ENCODE data around the gene SLC4A11.

- TF ChIP-seq, protein P1, sequence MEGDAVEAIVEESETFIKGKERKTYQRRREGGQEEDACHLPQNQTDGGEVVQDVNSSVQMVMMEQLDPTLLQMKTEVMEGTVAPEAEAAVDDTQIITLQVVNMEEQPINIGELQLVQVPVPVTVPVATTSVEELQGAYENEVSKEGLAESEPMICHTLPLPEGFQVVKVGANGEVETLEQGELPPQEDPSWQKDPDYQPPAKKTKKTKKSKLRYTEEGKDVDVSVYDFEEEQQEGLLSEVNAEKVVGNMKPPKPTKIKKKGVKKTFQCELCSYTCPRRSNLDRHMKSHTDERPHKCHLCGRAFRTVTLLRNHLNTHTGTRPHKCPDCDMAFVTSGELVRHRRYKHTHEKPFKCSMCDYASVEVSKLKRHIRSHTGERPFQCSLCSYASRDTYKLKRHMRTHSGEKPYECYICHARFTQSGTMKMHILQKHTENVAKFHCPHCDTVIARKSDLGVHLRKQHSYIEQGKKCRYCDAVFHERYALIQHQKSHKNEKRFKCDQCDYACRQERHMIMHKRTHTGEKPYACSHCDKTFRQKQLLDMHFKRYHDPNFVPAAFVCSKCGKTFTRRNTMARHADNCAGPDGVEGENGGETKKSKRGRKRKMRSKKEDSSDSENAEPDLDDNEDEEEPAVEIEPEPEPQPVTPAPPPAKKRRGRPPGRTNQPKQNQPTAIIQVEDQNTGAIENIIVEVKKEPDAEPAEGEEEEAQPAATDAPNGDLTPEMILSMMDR (IDR thresholded peaks at IDR 0.05; ENCODE audit: poor library complexity, severe bottlenecking): no peak
- TF ChIP-seq EZH2 (IDR thresholded peaks at IDR 0.05; ENCODE audit: borderline replicate concordance, insufficient read depth, low read length, poor library complexity, severe bottlenecking) (no peak), EP300 (conservative IDR thresholded peaks at IDR 0.05; ENCODE audit: poor library complexity, severe bottlenecking) (no peak), POLR2AphosphoS5 (IDR thresholded peaks at IDR 0.05) (no peak), SMC3 (conservative IDR thresholded peaks at IDR 0.05; ENCODE audit: poor library complexity) (no peak)
- TF ChIP-seq, protein P2, sequence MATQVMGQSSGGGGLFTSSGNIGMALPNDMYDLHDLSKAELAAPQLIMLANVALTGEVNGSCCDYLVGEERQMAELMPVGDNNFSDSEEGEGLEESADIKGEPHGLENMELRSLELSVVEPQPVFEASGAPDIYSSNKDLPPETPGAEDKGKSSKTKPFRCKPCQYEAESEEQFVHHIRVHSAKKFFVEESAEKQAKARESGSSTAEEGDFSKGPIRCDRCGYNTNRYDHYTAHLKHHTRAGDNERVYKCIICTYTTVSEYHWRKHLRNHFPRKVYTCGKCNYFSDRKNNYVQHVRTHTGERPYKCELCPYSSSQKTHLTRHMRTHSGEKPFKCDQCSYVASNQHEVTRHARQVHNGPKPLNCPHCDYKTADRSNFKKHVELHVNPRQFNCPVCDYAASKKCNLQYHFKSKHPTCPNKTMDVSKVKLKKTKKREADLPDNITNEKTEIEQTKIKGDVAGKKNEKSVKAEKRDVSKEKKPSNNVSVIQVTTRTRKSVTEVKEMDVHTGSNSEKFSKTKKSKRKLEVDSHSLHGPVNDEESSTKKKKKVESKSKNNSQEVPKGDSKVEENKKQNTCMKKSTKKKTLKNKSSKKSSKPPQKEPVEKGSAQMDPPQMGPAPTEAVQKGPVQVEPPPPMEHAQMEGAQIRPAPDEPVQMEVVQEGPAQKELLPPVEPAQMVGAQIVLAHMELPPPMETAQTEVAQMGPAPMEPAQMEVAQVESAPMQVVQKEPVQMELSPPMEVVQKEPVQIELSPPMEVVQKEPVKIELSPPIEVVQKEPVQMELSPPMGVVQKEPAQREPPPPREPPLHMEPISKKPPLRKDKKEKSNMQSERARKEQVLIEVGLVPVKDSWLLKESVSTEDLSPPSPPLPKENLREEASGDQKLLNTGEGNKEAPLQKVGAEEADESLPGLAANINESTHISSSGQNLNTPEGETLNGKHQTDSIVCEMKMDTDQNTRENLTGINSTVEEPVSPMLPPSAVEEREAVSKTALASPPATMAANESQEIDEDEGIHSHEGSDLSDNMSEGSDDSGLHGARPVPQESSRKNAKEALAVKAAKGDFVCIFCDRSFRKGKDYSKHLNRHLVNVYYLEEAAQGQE (IDR thresholded peaks at IDR 0.05; ENCODE audit: borderline replicate concordance): no peak
Measured at GRCh38 chr20:3208786-3209256, 30.2 kb downstream of the SLC4A11 start.
